HG03469 (cell line): ENCODE data around the gene PRR35.

Experiments used
- ATAC-seq: cut with Tn5 transposase; IDR thresholded peaks from one replicate; pipeline ENCODE4 v1.9.1; 2021; ENCODE audit warnings: mild to moderate bottlenecking, moderate library complexity, moderate number of reproducible peaks; ENCODE audit not compliant: unreplicated experiment

The PRR35 gene

GRCh38 chr16:546909-547770, 13.1 kb upstream of the PRR35 start:
- no peak for ATAC-seq

DNA sequence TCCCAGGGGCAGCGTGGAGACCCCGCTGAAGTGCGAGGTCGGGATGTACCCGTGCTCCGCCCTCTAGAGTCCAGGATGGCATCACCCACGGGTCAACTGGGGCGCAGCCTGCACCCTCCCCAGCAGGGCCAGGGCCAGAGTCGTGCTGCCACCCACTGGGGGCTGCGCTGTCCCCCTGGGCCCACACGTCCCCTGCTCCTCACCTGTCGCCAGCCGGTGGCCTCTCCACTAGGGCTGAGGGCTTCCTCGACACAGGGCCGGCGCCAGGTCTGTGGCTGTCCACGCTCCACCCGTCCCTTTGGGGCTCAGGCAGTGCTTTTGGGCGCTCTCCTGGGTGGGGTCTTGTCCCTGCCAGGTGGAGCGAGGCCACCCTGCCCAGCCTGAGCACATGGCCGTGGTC, 11.6 kb upstream of the PRR35 start:
- no peak for ATAC-seq

GRCh38 chr16:549544-550263, 10.5 kb upstream of the PRR35 start:
- ATAC-seq, result no peak

- ATAC-seq, result no peak
Measured at GRCh38 chr16:551210-551609, 9.0 kb upstream of the PRR35 start.

- ATAC-seq, result no peak
Measured at GRCh38 chr16:552171-552570, 8.0 kb upstream of the PRR35 start.

DNA sequence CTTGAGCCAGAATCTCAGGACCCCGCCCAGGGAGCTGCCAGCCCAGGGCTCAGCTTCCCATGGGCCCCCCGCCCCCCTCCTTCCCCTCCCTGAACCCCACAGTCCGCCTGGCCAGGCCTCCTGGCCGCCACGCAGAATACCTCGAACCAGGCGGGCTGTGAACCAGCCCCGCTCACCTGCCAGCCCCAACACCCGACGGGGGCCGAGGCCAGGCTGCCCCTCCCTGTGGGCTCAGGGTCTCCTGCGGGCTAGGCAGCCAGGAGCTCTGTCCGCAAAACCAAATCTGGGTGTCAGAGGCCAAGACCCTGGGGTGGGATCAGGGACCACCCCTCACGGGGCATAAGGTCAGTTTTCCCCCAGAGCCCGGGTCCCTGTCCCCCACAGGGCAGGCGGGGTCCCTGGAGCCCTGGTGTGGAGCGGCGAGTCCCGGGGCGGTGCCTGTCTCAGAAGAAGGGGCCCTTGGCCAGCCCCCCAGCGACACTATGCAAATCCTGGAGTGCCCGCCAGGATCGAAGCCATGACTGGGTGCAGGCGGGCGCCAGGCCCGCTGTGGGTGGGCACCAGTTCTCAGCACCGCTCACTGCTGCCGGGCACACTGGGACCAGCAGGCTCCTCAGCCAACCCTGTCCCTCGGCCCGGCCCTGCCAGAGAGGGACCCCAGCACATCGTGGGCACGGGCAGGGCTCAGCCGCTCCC, 6.4 kb upstream of the PRR35 start:
- no peak for ATAC-seq

GRCh38 chr16:554297-554621, 5.9 kb upstream of the PRR35 start:
- ATAC-seq, result no peak

DNA sequence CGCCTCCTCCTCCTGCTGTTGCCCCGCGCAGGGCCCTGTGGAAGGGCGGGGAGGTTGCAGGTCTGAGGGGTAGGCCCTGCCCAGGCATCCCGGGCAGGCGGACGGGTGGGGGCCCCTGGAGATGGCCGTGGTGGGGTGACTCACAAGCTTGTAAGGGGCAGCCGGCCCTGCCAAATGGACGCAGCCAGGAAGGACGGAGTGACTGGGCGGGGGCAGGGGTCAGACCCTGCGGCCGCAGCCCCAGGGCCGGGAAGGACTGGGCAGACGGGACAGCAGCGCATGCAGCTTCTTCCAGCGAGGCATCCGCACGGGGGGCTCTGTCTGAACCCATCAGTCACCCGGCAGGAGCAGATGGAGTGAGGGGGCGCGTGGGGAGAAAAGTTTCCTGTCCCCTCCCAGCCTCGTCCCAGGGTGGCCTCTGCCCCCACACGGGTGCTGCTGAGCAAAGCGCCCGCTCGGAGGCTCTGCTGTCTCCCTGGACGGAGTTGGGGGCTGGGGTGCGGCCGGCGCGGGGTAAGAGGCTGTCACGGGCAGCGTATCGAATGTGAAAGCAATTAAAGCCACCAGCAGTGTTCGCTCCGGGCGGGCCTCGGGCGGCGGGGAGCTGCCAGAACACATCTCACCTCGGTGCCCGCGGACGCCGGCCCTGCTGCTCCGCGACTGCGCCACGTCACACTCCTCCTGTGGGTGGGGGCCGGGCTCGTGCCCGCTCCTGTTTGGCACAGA, 5.4 kb upstream of the PRR35 start:
- ATAC-seq, result no peak

DNA sequence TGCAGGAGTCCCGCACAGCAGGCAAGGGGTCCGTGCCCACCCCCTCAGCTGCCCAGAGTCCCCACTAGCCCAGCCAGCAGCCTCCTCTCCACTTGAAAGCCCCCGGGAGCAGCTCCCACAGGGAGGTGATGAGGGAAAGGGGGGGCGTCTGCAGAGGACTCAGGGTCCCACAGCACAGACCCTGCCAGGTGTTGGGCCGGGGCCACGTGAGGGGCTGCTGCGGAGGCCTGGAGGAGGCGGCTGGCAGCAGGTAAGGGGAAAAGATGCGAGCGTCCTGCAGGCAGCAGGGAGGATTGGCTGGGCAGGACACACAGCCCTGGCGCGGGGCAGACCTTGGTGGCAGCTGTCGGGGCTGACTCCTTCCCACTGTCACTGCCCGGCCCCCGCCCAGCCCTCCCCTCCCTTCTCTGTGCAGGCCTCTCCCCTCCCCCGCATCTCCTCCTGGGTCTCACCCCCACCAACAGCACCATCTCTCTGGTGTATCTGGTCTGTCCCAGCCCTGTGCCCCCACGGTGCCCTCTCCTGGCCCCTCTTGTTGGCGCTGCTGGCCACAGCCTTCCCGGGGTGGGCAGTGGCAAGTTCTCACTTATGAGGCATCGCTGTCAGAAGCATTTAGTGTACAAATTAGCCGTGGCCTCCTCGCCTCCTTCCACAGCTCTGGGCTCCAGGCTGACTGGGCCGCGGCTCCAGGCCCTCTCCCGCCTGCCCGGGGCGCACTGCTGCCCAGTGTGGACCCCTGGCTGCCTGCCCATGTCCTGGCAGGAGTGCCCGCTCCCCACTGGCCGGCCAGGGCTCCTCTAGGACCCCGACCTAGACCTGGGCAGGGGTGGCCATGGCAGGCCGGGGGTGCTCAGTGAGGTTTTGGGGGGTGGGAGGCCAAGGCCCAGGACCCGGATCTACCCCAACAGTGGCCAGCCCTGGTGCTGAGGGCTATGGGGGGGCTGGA, 4.4 kb upstream of the PRR35 start:
- ATAC-seq, result no peak

DNA sequence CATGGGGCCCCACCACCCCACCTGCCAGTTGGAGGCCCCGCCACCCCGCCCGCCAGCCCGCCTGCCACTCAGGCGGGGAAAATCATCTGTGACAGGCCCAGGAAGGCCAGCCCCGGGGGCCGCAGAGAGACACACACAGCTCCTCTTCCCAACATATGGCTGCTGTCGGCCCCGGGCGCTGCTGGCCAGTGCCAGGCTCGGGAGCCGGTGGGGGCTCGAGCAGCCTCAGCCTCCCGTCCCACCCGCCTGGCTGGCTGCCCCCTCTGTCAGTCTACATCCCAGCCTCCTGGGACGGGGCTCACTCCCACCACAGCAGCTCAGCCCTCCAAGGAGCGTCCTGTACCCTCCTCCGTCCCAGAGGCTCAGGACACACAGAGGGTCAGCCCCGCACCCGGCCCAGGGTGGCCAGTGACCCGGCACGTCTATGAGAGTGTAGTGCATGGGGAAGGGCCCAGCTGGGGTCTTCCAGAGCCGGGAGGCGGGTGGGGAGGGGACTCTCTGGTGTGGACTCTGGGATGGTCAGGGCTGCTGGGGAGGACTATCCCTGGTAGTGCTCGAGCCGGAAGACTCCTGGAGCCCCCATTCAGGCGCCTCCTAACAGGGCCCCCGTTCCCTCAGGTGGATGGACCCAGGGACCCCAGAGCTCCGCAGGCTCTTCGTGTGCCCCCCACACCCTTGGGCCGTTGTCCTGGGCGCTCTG, 3.6 kb upstream of the PRR35 start:
- ATAC-seq, result no peak

DNA sequence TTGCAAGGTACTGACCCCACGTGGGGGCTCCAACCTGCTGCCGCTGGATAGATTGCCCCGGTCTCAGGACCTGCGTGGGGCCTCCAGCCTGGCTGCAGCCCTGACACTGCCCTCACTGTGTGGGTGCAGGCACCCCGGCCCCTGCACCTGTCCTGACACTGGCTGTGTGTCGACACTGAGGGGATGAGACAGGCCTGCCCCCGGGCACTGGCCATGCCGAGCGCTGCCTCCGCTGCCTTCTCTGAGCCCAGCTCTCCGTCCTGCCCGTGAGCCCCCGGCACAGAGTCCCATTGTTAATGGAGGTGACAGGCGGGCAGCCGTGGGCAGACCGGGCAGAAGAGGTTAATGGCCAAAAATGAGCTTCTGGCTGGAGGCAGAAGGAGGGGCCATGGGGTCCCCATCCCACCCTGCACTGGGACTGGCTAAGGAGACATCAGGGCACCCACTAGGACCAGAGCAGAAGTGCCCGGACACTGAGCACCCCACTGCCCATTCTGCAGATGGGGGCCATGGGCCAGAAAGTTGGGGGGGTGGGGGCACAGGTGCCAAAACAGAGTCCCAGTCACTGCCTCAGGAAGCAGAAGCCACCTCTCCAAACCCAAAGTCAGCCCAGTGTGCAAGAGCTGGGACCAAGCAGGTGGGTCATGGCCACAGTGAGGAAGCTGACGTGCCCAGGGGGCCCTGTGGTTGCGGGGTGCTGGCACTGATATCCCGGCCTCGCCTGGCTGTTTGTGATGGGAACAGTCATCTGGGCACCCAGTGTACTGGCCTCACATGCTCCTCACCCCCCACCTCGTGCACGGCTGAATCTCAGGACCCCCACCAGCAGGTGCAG, 2.5 kb upstream of the PRR35 start:
- no peak for ATAC-seq

DNA sequence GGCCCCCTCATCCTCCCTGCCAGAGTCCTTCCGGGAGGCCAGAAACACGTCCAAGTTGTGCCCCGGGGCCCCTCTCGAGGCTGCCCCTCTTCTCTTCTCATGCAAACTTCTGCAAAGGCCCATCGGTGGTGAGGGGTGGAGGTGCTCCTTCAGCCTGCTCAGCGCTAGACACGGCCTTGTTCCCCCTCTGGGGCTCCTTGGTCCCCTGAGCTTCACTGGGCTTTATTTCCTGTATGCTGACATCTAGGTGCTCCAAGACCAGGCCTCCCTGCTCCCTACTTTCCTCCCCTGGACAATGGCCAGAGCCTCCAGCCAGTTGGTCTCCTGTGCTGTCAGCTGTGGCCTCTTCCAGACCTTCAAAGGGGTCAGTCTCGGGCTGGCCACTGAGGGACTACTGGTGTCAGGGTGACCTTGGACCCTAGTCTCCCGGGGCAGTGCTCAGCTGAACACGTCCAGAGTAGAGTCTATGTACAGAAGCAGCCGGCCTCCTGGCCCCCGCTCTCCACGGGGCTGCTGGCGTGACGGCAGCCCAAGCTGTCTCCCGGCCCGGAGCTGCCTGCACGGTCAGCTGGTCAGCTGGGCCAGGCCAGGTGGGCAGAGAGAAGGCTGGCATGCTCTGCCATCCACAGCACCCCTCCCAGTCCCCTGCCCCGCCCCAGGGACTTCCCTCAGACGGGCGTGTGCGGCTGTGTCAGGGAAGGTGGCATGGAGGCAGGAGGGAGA, 1.7 kb upstream of the PRR35 start:
- no peak for ATAC-seq

GRCh38 chr16:559021-559380, 1.2 kb upstream of the PRR35 start:
- no peak for ATAC-seq

DNA sequence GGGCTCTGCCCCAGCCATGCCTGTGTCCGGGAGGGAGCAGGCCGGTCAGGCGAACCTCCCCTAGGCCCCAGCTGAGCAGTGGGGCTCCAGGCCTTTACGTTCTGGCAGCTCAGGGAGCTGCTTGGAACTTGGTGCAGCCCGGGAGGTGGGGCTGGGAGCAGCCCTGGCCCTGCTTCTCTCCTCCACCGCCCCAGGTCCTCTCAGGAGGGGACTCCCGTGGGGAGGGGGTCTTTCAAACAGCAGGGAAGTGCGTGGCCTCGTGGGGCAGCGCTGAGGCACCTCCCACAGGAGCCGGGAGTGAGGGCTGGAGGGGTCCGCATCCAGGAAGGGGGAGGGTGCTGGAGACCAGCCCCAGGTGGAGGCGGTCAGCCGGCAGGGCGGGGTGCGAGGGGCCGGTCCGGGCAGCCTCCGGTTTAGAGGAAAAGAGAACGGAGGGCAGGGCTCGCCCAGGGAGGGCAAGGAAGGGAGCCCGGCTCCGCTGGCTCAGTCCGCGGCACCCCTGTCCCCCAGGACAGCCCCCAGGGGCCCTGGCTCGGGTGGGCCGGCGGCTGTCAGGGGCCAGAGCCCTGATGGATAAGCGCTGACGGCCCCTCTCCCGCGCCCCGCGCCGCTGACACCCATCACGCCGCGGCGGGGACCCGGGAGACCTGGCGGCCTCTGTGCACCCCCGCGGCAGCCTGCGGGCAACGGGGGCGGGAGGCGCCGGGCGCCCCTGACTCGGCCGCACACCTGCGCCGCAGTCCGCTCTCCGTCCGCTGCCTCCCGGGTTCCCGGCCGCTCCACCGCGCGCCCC, 587 bp upstream of the PRR35 start:
- no peak for ATAC-seq

GRCh38 chr16:560701-561412, 663 bp downstream of the PRR35 start:
- ATAC-seq, result no peak

DNA sequence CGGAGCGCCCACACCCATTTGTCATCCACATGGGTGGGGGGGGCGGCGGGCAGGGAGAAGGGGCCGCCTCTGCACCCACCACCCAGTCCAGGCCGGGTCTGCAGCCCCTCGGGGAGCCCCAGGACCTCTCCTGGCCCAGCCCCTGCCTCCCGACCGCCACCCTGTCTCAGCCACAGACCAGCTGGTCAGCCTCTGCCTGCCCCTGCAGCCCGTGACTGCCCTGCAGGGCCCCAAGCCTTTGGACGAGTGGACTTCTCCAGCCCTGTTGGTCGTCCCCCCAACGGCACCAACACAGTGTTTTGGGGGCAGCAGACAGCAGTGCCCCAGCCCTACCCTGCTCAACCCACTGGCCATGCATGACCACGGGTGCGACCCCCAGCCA, 1.2 kb downstream of the PRR35 start:
- ATAC-seq, result no peak
